H1 (cell line): ENCODE measurements around the gene ZNF469. TPM values are rescaled to one million over a fixed set of nuclear protein-coding genes. Genes with fewer than 3 reads are reported as not detected.

ENCODE experiments used
- CTCF ChIA-PET: fragments of 300-600 bp; sonication (Branson Sonifier 250); formaldehyde crosslinking; loops from one replicate; lab custom pipeline; 2021; ENCODE audit not compliant: partially characterized antibody; lab: Charles Lee
- POLR2A ChIA-PET: fragments of 300-600 bp; sonication (Branson Sonifier 250); formaldehyde crosslinking; loops from one replicate; lab custom pipeline; 2021; ENCODE audit warnings: inconsistent platforms; ENCODE audit not compliant: partially characterized antibody; lab: Charles Lee
- DNase-seq, 2 experiments: peaks; one replicate each; pipeline versions ENCODE4 v3.0.0 to v3.0.0-alpha.2; 2010 to 2022; ENCODE audit warnings: low spot score in 2 of 2, low read depth in 1 of 2, mixed read lengths in 1 of 2
- FAIRE-seq: peaks from 2 replicates; lab custom pipeline; 2011; peaks lifted over from hg19 to GRCh38; lab: Jason Lieb, UNC
- H2AFZ ChIP-seq: 2 replicates; pipeline ENCODE4 v1.8.1; 2012; ENCODE audit warnings: low read length, inconsistent platforms
- H2AK5ac ChIP-seq: 2 replicates; pipeline ENCODE4 v1.6.1; 2013; ENCODE audit warnings: low read depth, low read length
- H2BK120ac ChIP-seq: replicated peaks from 2 replicates; pipeline ENCODE3; 2013; ENCODE audit warnings: low read depth, low read length, inconsistent platforms
- H2BK12ac ChIP-seq: 2 replicates; pipeline ENCODE4 v1.6.1; 2013; ENCODE audit warnings: low read depth, low read length
- H2BK15ac ChIP-seq: 2 replicates; pipeline ENCODE4 v1.6.1; 2013; ENCODE audit warnings: low read length
- H2BK20ac ChIP-seq: 2 replicates; pipeline ENCODE4 v1.6.1; 2013; ENCODE audit warnings: low read length
- H2BK5ac ChIP-seq: 2 replicates; pipeline ENCODE4 v1.6.1; 2013; ENCODE audit warnings: low read depth, low read length
- H3K14ac ChIP-seq: 2 replicates; pipeline ENCODE4 v1.6.1; 2013; ENCODE audit warnings: inconsistent platforms; ENCODE audit not compliant: insufficient read length
- H3K18ac ChIP-seq: 2 replicates; pipeline ENCODE4 v1.6.1; 2013; ENCODE audit warnings: low read length; ENCODE audit errors: extremely low read depth
- H3K23ac ChIP-seq: 2 replicates; pipeline ENCODE4 v1.6.1; 2013; ENCODE audit warnings: inconsistent platforms; ENCODE audit not compliant: insufficient read length
- H3K23me2 ChIP-seq: 2 replicates; pipeline ENCODE4 v1.6.1; 2013; ENCODE audit warnings: low read depth, low read length
- H3K27ac ChIP-seq: 2 replicates; pipeline ENCODE4 v1.6.1; 2011; ENCODE audit warnings: low read depth, low read length, inconsistent platforms
- H3K27me3 ChIP-seq, 4 experiments: replicated peaks in 1 of 4; 1 replicate in 1 of 4; 2 replicates in 3 of 4; pipeline versions ENCODE4 v1.6.1 to v1.8.1; 2011 to 2013; ENCODE audit warnings: low read length in 3 of 4, mild to moderate bottlenecking in 3 of 4, inconsistent platforms in 2 of 4, mixed read lengths in 2 of 4, moderate library complexity in 1 of 4; ENCODE audit not compliant: control insufficient read depth in 3 of 4, insufficient read depth in 3 of 4; ENCODE audit errors: extremely low read depth in 1 of 4
- H3K36me3 ChIP-seq, 4 experiments: 2 replicates each; pipeline versions ENCODE4 v1.6.1 to v1.8.1; 2011 to 2013; ENCODE audit warnings: mild to moderate bottlenecking in 4 of 4, low read length in 3 of 4, moderate library complexity in 2 of 4, control low read depth in 1 of 4, inconsistent platforms in 1 of 4; ENCODE audit not compliant: insufficient read depth in 4 of 4, control insufficient read depth in 2 of 4
- H3K4ac ChIP-seq: replicated peaks from 2 replicates; pipeline ENCODE3; 2013; ENCODE audit warnings: low read length, low read depth, mixed read lengths, inconsistent platforms; ENCODE audit not compliant: insufficient read length
- H3K4me1 ChIP-seq, 4 experiments: replicated peaks in 1 of 4; 1 replicate in 1 of 4; 2 replicates in 3 of 4; pipeline versions ENCODE4 v1.6.1 to v1.8.1; 2011 to 2013; ENCODE audit warnings: low read length in 3 of 4, inconsistent platforms in 2 of 4, mixed read lengths in 1 of 4; ENCODE audit not compliant: insufficient read depth in 4 of 4, control insufficient read depth in 3 of 4
- H3K4me2 ChIP-seq, 2 experiments: 2 replicates each; pipeline versions ENCODE4 v1.6.1 to v1.8.1; 2011 to 2013; ENCODE audit warnings: low read depth in 2 of 2, low read length in 2 of 2, control low read depth in 1 of 2, inconsistent platforms in 1 of 2, mild to moderate bottlenecking in 1 of 2; ENCODE audit not compliant: insufficient read depth in 1 of 2
- H3K4me3 ChIP-seq, 4 experiments: fragments of 200-600, 300-600 bp in 1 of 4; sonication (generic), shearing (Covaris generic), sonication (Bioruptor Twin) in 1 of 4; 2 replicates each; pipeline versions ENCODE4 v1.5.1 to v1.8.1; 2011 to 2016; ENCODE audit warnings: low read length in 4 of 4, low read depth in 3 of 4, control low read depth in 2 of 4, inconsistent platforms in 2 of 4, mild to moderate bottlenecking in 2 of 4, mixed read lengths in 1 of 4, moderate library complexity in 1 of 4; ENCODE audit not compliant: insufficient read depth in 2 of 4; ENCODE audit errors: extremely low read depth in 1 of 4
- H3K56ac ChIP-seq: replicated peaks from 2 replicates; pipeline ENCODE3; 2013; ENCODE audit warnings: low read depth, mild to moderate bottlenecking, mixed read lengths, low read length, inconsistent platforms; ENCODE audit not compliant: insufficient read length
- H3K79me1 ChIP-seq: 2 replicates; pipeline ENCODE4 v1.6.1; 2013; ENCODE audit warnings: low read depth, low read length, control low read depth
- H3K79me2 ChIP-seq, 2 experiments: 2 replicates each; pipeline versions ENCODE4 v1.6.1 to v1.8.1; 2012 to 2013; ENCODE audit warnings: low read length in 2 of 2, mild to moderate bottlenecking in 2 of 2, inconsistent platforms in 1 of 2; ENCODE audit not compliant: insufficient read depth in 2 of 2, control insufficient read depth in 1 of 2
- H3K9ac ChIP-seq, 4 experiments: replicated peaks in 1 of 4; 1 replicate in 1 of 4; 2 replicates in 3 of 4; pipeline versions ENCODE4 v1.6.1 to v1.8.1; 2011 to 2013; ENCODE audit warnings: low read depth in 3 of 4, low read length in 3 of 4, control low read depth in 2 of 4, mild to moderate bottlenecking in 2 of 4, moderate library complexity in 2 of 4, inconsistent platforms in 1 of 4; ENCODE audit errors: extremely low read depth in 1 of 4
- H3K9me3 ChIP-seq, 2 experiments: 2 replicates each; pipeline versions ENCODE4 v1.6.1 to v1.8.1; 2012 to 2013; ENCODE audit warnings: mild to moderate bottlenecking in 2 of 2, moderate library complexity in 2 of 2, control low read depth in 1 of 2, inconsistent platforms in 1 of 2, low read depth in 1 of 2, low read length in 1 of 2, mixed read lengths in 1 of 2; ENCODE audit not compliant: insufficient read depth in 2 of 2
- H4K20me1 ChIP-seq, 2 experiments: replicated peaks in 1 of 2; 2 replicates each; pipeline versions ENCODE3 to v1.8.1; 2011 to 2013; ENCODE audit warnings: inconsistent platforms in 2 of 2, low read length in 2 of 2, mild to moderate bottlenecking in 1 of 2; ENCODE audit not compliant: insufficient read depth in 2 of 2, control insufficient read depth in 1 of 2
- H4K5ac ChIP-seq: 2 replicates; pipeline ENCODE4 v1.6.1; 2013; ENCODE audit warnings: low read length, low read depth, mixed read lengths, inconsistent platforms; ENCODE audit not compliant: insufficient read length
- H4K8ac ChIP-seq: 2 replicates; pipeline ENCODE4 v1.8.0; 2013; ENCODE audit warnings: mild to moderate bottlenecking, moderate library complexity, low read length, inconsistent platforms; ENCODE audit not compliant: insufficient read depth; ENCODE audit errors: extremely low read depth
- H4K91ac ChIP-seq: replicated peaks from 2 replicates; pipeline ENCODE3; 2013; ENCODE audit warnings: low read length, mixed read lengths, inconsistent platforms; ENCODE audit not compliant: insufficient read length
- BACH1 ChIP-seq: IDR thresholded peaks from 2 replicates; pipeline ENCODE4 v1.6.1; 2012; ENCODE audit warnings: low read length, improper control_type of control experiment
- JUND ChIP-seq: IDR thresholded peaks from 2 replicates; pipeline ENCODE4 v1.6.1; 2011; ENCODE audit warnings: mild to moderate bottlenecking, improper control_type of control experiment, low read length
- POLR2AphosphoS5 ChIP-seq: IDR thresholded peaks from 2 replicates; pipeline ENCODE4 v1.6.1; 2011; ENCODE audit warnings: low read depth, low read length
- POU5F1 ChIP-seq: IDR thresholded peaks from 2 replicates; pipeline ENCODE4 v1.6.1; 2011; ENCODE audit warnings: low read depth, mild to moderate bottlenecking, low read length, moderate library complexity
- RNF2 ChIP-seq: fragments of 200-900, 300-1000 bp; sonication (generic); IDR thresholded peaks from 2 replicates; pipeline ENCODE4 v1.7.1; 2016; ENCODE audit warnings: borderline replicate concordance, low read depth, mild to moderate bottlenecking, antibody characterized with exemption, low read length; ENCODE audit not compliant: poor library complexity, severe bottlenecking; ENCODE audit errors: missing control alignments
- SP2 ChIP-seq: IDR thresholded peaks from 2 replicates; pipeline ENCODE4 v1.6.1; 2012; ENCODE audit warnings: mild to moderate bottlenecking, low read length, inconsistent platforms
- SP4 ChIP-seq: IDR thresholded peaks from 2 replicates; pipeline ENCODE4 v1.6.1; 2012; ENCODE audit warnings: low read length, inconsistent platforms
- SUZ12 ChIP-seq: fragments of 200-600 bp; sonication (generic); IDR thresholded peaks from 2 replicates; pipeline ENCODE4 v1.6.1; 2012; ENCODE audit warnings: mild to moderate bottlenecking, inconsistent platforms, low read length, moderate library complexity, mixed read lengths
- TAF1 ChIP-seq: IDR thresholded peaks from 2 replicates; pipeline ENCODE4 v1.6.1; 2011; ENCODE audit warnings: mild to moderate bottlenecking, low read depth, low read length
- USF2 ChIP-seq: IDR thresholded peaks from 2 replicates; pipeline ENCODE4 v1.6.1; 2011; ENCODE audit warnings: low read length, improper control_type of control experiment
- WGBS, 2 experiments: shearing (Covaris generic) in 1 of 2; methylation state at CpG; one replicate each; pipeline versions ENCODE4 v1.1.6 to v1.1.7; 2013 to 2015; ENCODE audit warnings: low lambda C conversion rate in 2 of 2, mixed read lengths in 2 of 2, inconsistent platforms in 1 of 2, low coverage in 1 of 2, missing lambda C conversion rate in 1 of 2; ENCODE audit not compliant: insufficient replicate concordance in 2 of 2, insufficient coverage in 1 of 2, insufficient read length in 1 of 2; ENCODE audit errors: extremely low coverage in 1 of 2, missing lambda C conversion rate in 1 of 2; 5-methylcytosine and 5-hydroxymethylcytosine counted together
- polyA plus RNA-seq, 7 experiments: library from polyadenylated mRNA; depleted of rRNA in 3 of 7; stranded (reverse) in 5 of 7; unstranded in 2 of 7; fragments of >200 nt in 5 of 7; fragments of 200-250 nt in 2 of 7; gene quantifications; 1 replicate in 5 of 7; 2 replicates in 1 of 7; 4 replicates in 1 of 7; pipeline versions ENCODE4 v1.2.1 to v1.2.3, GENCODE V29; 2011 to 2013; ENCODE audit warnings: missing spikeins in 2 of 7, mixed read lengths in 2 of 7
- total RNA-seq: library from RNA; stranded (reverse); fragmentation: NEBNext Ultra II Directional; extraction: Animal tissue kit (Norgen Biotek cat#: 25700); gene quantifications from 2 replicates; pipeline ENCODE4 v1.2.1, GENCODE V29; 2021

ZNF469 gene
- total and polyA plus RNA-seq, 2 of the 8 experiments (the other 6 are each of a cell fraction or from before 2014, with no cell fraction given) = 0.30 to 1.8 TPM

GRCh38 chr16:88356727-88357199 is 26.0 kb upstream of the ZNF469 start:
- WGBS, 2 experiments = 87% methylated on average over 13 of the region's 13 CpGs; no CpG with 5 or more reads in 1 of the 2 experiments

More at GRCh38 chr16:88356727-88357199, 26.0 kb upstream of the ZNF469 start:
- Histone ChIP-seq H2BK15ac (no peak overlapping the region), H3K4me1 (peaks cover 0 to 17% (median 9%) of the 10 kb centered on the region in 4 experiments; a peak in 6 of 7 replicates), H3K9me3 (peaks cover 5 to 6% of the 10 kb centered on the region in 2 experiments; a peak in 1 of 4 replicates), H3K79me1 (no peaks in the 10 kb centered on the region), H2AK5ac (no peak overlapping the region), H3K36me3 (no peaks in the 10 kb centered on the region), H3K9ac (no peak overlapping the region), H2BK5ac (no peak overlapping the region), H3K27me3 (no peaks in the 10 kb centered on the region), H3K23me2 (no peaks in the 10 kb centered on the region), H3K18ac (no peak overlapping the region), H2BK20ac (no peak overlapping the region), H4K5ac (no peak overlapping the region), H4K20me1 (no peaks in the 10 kb centered on the region), H3K4ac (no peak overlapping the region), H4K91ac (no peak overlapping the region), H2BK12ac (peak overlapping the region; percentile 92; the same call in 1 of the 2 replicates), H2BK120ac (no peak overlapping the region), H3K79me2 (no peaks in the 10 kb centered on the region), H3K27ac (no peak overlapping the region), H2AFZ (no peak overlapping the region), H3K4me3 (no peak overlapping the region), H4K8ac (no peak overlapping the region), H3K4me2 (no peak overlapping the region), H3K56ac (no peak overlapping the region)
- ChIA-PET CTCF (interaction anchor here (0.6 to 1.2 kb wide), 3 partner anchors 11 to 212 kb away, joined by 3 read pairs; no protein-coding TSS in a partner anchor), POLR2A (no interaction called here)
- FAIRE-seq (no peak), DNase-seq (no peak)
- TF ChIP-seq USF2 (no peak), POU5F1 (no peak), POLR2AphosphoS5 (no peak), JUND (no peak), SUZ12 (no peak), SP4 (no peak), TAF1 (no peak), SP2 (no peak), BACH1 (no peak), RNF2 (no peak)
- TF ChIP-seq, all 59 proteins: peak for 0
- Histone ChIP-seq H3K14ac (no peak overlapping the region), H3K23ac (no peak overlapping the region)
